MCF 10A (cell line): ENCODE results near the gene STAT6. TPM values are rescaled to one million over a fixed set of nuclear protein-coding genes. Genes with fewer than 3 reads are reported as not detected.
A peak's percentile ranks its signal among the peaks of the same experiment; 100 is the strongest.

Experiments
- BruUV-seq: library from RNA; stranded (reverse); fragments of 400-500 nt; replicated peaks from 2 replicates; lab custom pipeline; 2021; lab: Mats Ljungman, UMichigan
- CTCF ChIA-PET: fragments of 300-600 bp; sonication (Branson Sonifier 250); formaldehyde crosslinking; extraction: SDS; loops from one replicate; lab custom pipeline; 2021; ENCODE audit warnings: antibody characterized with exemption, inconsistent platforms; lab: Yijun Ruan, JAX
- POLR2A ChIA-PET: fragments of 300-600, 350-650 bp; sonication (Branson Sonifier 250); formaldehyde crosslinking; extraction: SDS; loops from one replicate; lab custom pipeline; 2020; ENCODE audit warnings: antibody characterized with exemption, inconsistent platforms; lab: Yijun Ruan, JAX
- DNase-seq: peaks from one replicate; pipeline ENCODE4 v3.0.0-alpha.2; 2018; ENCODE audit not compliant: unreplicated experiment
- H3K27ac Mint-ChIP-seq: one replicate; pipeline ENCODE4 v1.8.0; 2022; ENCODE audit warnings: mild to moderate bottlenecking, low read depth, mixed read lengths; ENCODE audit not compliant: unreplicated experiment
- H3K27me3 Mint-ChIP-seq: one replicate; pipeline ENCODE4 v1.8.0; 2022; ENCODE audit warnings: mixed read lengths; ENCODE audit not compliant: insufficient read depth, unreplicated experiment
- H3K36me3 Mint-ChIP-seq: one replicate; pipeline ENCODE4 v1.8.0; 2022; ENCODE audit warnings: mild to moderate bottlenecking, moderate library complexity, mixed read lengths; ENCODE audit not compliant: insufficient read depth, unreplicated experiment
- H3K4me1 Mint-ChIP-seq: one replicate; pipeline ENCODE4 v1.8.0; 2022; ENCODE audit warnings: mixed read lengths; ENCODE audit not compliant: insufficient read depth, unreplicated experiment
- H3K4me3 Mint-ChIP-seq: one replicate; pipeline ENCODE4 v1.8.0; 2022; ENCODE audit warnings: mild to moderate bottlenecking, moderate library complexity, mixed read lengths; ENCODE audit not compliant: unreplicated experiment
- H3K9me3 Mint-ChIP-seq: one replicate; pipeline ENCODE4 v1.8.0; 2022; ENCODE audit warnings: mixed read lengths; ENCODE audit not compliant: unreplicated experiment
- CTCF ChIP-seq: fragments of 200-600 bp; IDR thresholded peaks from one replicate; pipeline ENCODE4 v1.8.0; 2022; ENCODE audit warnings: antibody characterized with exemption, mild to moderate bottlenecking; ENCODE audit not compliant: unreplicated experiment
- intact Hi-C: fragments of 100-400 bp; cut with micrococcal nuclease; formaldehyde crosslinking; loops from 2 replicates; pipeline ENCODE4 v1.14.1; 2022
- total RNA-seq: library from RNA; stranded (reverse); gene quantifications from 2 replicates; pipeline ENCODE4 v1.2.3, GENCODE V29; 2022

STAT6 gene
- total RNA-seq, 1 experiment from 2014 or later = 99.7 TPM

DNA sequence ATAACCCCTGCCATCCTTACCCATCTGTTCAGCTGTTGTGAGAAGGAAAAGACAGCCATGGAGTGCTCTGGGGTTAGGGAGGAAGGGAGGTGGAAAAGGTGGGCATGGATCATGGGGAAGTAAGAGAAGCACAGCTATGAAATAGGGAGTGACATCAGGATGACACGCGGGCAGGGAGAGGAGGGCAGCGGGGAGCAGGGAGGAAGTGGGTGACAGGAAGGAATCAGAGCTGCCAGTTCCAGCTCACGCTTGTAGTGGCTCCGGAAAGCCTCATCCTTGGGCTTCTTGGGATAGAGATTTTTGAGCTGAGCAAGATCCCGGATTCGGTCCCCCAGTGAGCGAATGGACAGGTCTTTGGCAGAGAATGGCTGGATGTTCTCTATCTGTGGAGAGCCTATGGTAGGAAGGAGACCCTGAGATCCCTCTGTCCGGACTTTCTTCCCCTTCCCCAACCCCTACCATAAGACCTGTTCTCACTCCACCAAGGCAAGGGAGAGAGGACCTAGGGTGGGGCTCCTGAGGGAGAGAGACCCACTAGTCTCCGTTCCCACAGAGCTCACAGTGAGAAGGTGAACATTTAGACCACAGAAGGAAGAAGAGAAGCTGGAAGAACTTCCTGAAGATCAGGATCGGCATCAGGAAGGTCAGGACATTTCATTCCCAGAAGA lies 12.0 kb downstream of the STAT6 start:
- peaks cover 28% of the 10 kb centered on the region for H3K4me1 Mint-ChIP-seq
- peaks cover 71% of the 10 kb centered on the region for H3K36me3 Mint-ChIP-seq
- H3K27me3 Mint-ChIP-seq = no peaks in the 10 kb centered on the region
- TF ChIP-seq CTCF = no peak
- ChIA-PET POLR2A (interaction anchor here (0.6 to 16.5 kb wide), 4 partner anchors 9 to 130 kb away, joined by 3 to 610 read pairs (median 48); partner anchors contain the start of genes NAB2, NEMP1 and STAT6), CTCF (interaction anchor here (1.3 to 13.9 kb wide), 3 partner anchors 11 to 130 kb away, joined by 3 to 147 read pairs (median 4); partner anchors contain the start of genes SHMT2 and STAT6)
- no peak overlapping the region for H3K4me3 Mint-ChIP-seq
- DNase-seq = no peak
- peak overlapping the region; percentile 40 for H3K27ac Mint-ChIP-seq
- no peaks in the 10 kb centered on the region for H3K9me3 Mint-ChIP-seq
- intact Hi-C loops = no loop called here
- BruUV-seq = no TSS peak

- Mint-ChIP-seq H3K4me1 (peaks cover 34% of the 10 kb centered on the region), H3K4me3 (no peak overlapping the region), H3K27me3 (no peaks in the 10 kb centered on the region), H3K9me3 (no peaks in the 10 kb centered on the region), H3K27ac (peak overlapping the region; percentile 40), H3K36me3 (peaks cover 74% of the 10 kb centered on the region)
- POLR2A ChIA-PET = interaction anchor here (0.6 to 16.5 kb wide), 4 partner anchors 10 to 131 kb away, joined by 3 to 610 read pairs (median 48); partner anchors contain the start of genes NAB2, NEMP1 and STAT6
- TF ChIP-seq CTCF = no peak
- DNase-seq = no peak
- CTCF ChIA-PET = interaction anchor here (1.3 to 13.9 kb wide), 3 partner anchors 11 to 131 kb away, joined by 3 to 147 read pairs (median 4); partner anchors contain the start of genes SHMT2 and STAT6
- no TSS peak for BruUV-seq
- intact Hi-C loops = no loop called here
Observed at GRCh38 chr12:57098546-57098945, 12.6 kb downstream of the STAT6 start.

DNA sequence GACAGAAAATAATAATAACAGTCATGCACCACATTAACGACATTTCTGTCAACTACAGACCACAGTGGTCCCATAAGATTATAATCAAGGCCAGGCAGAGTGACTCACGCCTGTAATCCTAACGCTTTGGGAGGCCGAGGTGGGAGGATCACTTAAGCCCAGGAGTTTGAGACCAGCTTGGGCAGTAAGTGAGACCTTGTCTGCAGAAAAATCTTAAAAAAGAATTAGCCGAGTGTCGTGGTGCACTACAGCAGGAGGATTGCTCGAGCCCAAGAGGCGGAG lies 13.7 kb downstream of the STAT6 start:
- no peak for DNase-seq
- Mint-ChIP-seq H3K36me3 (peaks cover 78% of the 10 kb centered on the region), H3K4me3 (no peak overlapping the region), H3K27ac (peak overlapping the region; percentile 78), H3K9me3 (no peaks in the 10 kb centered on the region), H3K27me3 (no peaks in the 10 kb centered on the region), H3K4me1 (peaks cover 41% of the 10 kb centered on the region)
- BruUV-seq = no TSS peak
- POLR2A ChIA-PET = interaction anchor here (0.6 to 16.5 kb wide), 4 partner anchors 9 to 294 kb away, joined by 3 to 610 read pairs (median 48); partner anchors contain the start of genes NAB2, NEMP1 and STAT6
- intact Hi-C loops = no loop called here
- CTCF ChIA-PET = interaction anchor here (1.6 to 13.9 kb wide), 2 partner anchors 12 to 132 kb away, joined by 3 to 147 read pairs; partner anchors contain the start of genes SHMT2 and STAT6
- no peak for TF ChIP-seq CTCF
